ENCODE results near the gene PAX2. TPM values are rescaled to one million over a fixed set of nuclear protein-coding genes. Genes with fewer than 3 reads are reported as not detected.

The PAX2 gene
- total RNA-seq, 1 experiment from 2014 or later = not detected

GRCh38 chr10:100838986-100839385, 93.6 kb downstream of the PAX2 start:
- Histone ChIP-seq H2AK5ac (ENCODE audit: insufficient read length, low read length) (no peak overlapping the region), H2BK15ac (ENCODE audit: low read depth, low read length) (no peak overlapping the region), H2BK120ac (ENCODE audit: low read depth, low read length, poor library complexity, severe bottlenecking) (no peak overlapping the region), H3K14ac (ENCODE audit: insufficient read depth, low read length) (no peak overlapping the region), H3K27ac (ENCODE audit: insufficient read length, low read depth, low read length) (no peak overlapping the region), H4K20me1 (ENCODE audit: control insufficient read depth, insufficient read depth, insufficient read length) (no peaks in the 10 kb centered on the region), H3K9me3 (ENCODE audit: control insufficient read depth, low read depth, low read length) (no peaks in the 10 kb centered on the region), H3K79me1 (ENCODE audit: insufficient read depth, low read depth, low read length, poor library complexity, severe bottlenecking) (no peaks in the 10 kb centered on the region), H3K4me1 (ENCODE audit: insufficient read depth, low read length) (no peaks in the 10 kb centered on the region), H2BK12ac (ENCODE audit: insufficient read length, low read depth, low read length) (no peak overlapping the region), H3K27me3 (ENCODE audit: insufficient read depth, low read length) (peaks cover 12% of the 10 kb centered on the region; the same call in 1 of the 2 replicates), H2BK5ac (ENCODE audit: insufficient read length, low read length) (no peak overlapping the region), H4K91ac (ENCODE audit: insufficient read length, low read depth, low read length) (no peak overlapping the region), H3K79me2 (ENCODE audit: insufficient read depth, low read length) (no peaks in the 10 kb centered on the region), H4K8ac (replicated peaks; ENCODE audit: insufficient read length, low read depth, low read length) (no peak overlapping the region), H3K23me2 (ENCODE audit: insufficient read length, low read depth, low read length, poor library complexity, severe bottlenecking) (peaks cover 3% of the 10 kb centered on the region), H4K5ac (ENCODE audit: insufficient read length, low read depth, low read length) (no peak overlapping the region), H2AFZ (ENCODE audit: low read length) (no peak overlapping the region), H3K56ac (ENCODE audit: insufficient read length, low read depth, low read length) (no peak overlapping the region), H3K4me2 (ENCODE audit: insufficient read depth, insufficient read length, low read length) (no peak overlapping the region), H3T11ph (ENCODE audit: low read length) (no peak overlapping the region), H2BK20ac (ENCODE audit: low read depth, low read length, poor library complexity, severe bottlenecking) (no peak overlapping the region), H3K18ac (ENCODE audit: insufficient read length, low read depth, low read length) (no peak overlapping the region), H3K4ac (ENCODE audit: low read depth, low read length) (no peak overlapping the region), H3K23ac (ENCODE audit: insufficient read length, low read depth, low read length) (no peak overlapping the region), H3K9ac (ENCODE audit: extremely low read depth, insufficient read length, low read length) (no peak overlapping the region)
- H3K27me3 Mint-ChIP-seq (ENCODE audit: low read depth) = peaks cover 29% of the 10 kb centered on the region
- H3K36me3 Mint-ChIP-seq (ENCODE audit: insufficient read depth in 1 of 3, low read depth in 3 of 3) = no peaks in the 10 kb centered on the region
- no peak overlapping the region for H3K4me3 Mint-ChIP-seq
- DNase-seq = no peak
- H3K27ac Mint-ChIP-seq = no peak overlapping the region
- H3K4me1 Mint-ChIP-seq = no peaks in the 10 kb centered on the region
- TF ChIP-seq, protein P1, sequence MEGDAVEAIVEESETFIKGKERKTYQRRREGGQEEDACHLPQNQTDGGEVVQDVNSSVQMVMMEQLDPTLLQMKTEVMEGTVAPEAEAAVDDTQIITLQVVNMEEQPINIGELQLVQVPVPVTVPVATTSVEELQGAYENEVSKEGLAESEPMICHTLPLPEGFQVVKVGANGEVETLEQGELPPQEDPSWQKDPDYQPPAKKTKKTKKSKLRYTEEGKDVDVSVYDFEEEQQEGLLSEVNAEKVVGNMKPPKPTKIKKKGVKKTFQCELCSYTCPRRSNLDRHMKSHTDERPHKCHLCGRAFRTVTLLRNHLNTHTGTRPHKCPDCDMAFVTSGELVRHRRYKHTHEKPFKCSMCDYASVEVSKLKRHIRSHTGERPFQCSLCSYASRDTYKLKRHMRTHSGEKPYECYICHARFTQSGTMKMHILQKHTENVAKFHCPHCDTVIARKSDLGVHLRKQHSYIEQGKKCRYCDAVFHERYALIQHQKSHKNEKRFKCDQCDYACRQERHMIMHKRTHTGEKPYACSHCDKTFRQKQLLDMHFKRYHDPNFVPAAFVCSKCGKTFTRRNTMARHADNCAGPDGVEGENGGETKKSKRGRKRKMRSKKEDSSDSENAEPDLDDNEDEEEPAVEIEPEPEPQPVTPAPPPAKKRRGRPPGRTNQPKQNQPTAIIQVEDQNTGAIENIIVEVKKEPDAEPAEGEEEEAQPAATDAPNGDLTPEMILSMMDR (conservative IDR thresholded peaks at IDR 0.05) = no peak
- 0 out of 5 replicates have a peak, but pooled peaks cover 0 to 2% of the 10 kb centered on the region in 2 experiments for H3K9me3 Mint-ChIP-seq
- WGBS (ENCODE audit: extremely low coverage, insufficient read length, low lambda C conversion rate) = no CpG with 5 or more reads among the region's 3 CpGs
